ENCODE data around the gene ACACB. TPM values are rescaled to one million over a fixed set of nuclear protein-coding genes. Genes with fewer than 3 reads are reported as not detected.

ACACB gene
- total RNA-seq, 6 experiments from 2014 or later, result 107 to 237 (median 187) TPM

- no peak for TF ChIP-seq POLR2A (IDR thresholded peaks at IDR 0.05)
- no peak for TF ChIP-seq CTCF (IDR thresholded peaks at IDR 0.05)
- Histone ChIP-seq H3K4me3 (peak overlapping the region in 2 of 3 donors; percentile 22 to 33), H3K27me3 (no peaks in the 10 kb centered on the region), H3K36me3 (no peaks in the 10 kb centered on the region), H3K27ac (peak overlapping the region; percentile 68 to 84 (median 77)), H3K4me1 (peaks cover 0 to 79% (median 33%) of the 10 kb centered on the region in 4 donors), H3K9me3 (no peaks in the 10 kb centered on the region)
- DNase-seq, result no peak
- intact Hi-C loops (cut with DNase I), result no loop called here
- ATAC-seq, result peak in 1 of 4 donors; percentile 1
- 17% methylated on average over 3 of the region's 3 CpGs for WGBS (ENCODE audit: insufficient coverage, low coverage, low lambda C conversion rate, missing lambda C conversion rate)
Measured at GRCh38 chr12:109115404-109115757, 1.0 kb upstream of the ACACB start.

GRCh38 chr12:109116611-109116949 is 193 bp downstream of the ACACB start:
- intact Hi-C loops (cut with DNase I), result no loop called here
- H3K27ac ChIP-seq, result peak overlapping the region; percentile 68 to 84 (median 77)
- peak in 2 of 4 donors; percentile 0 to 1 for ATAC-seq
- no peaks in the 10 kb centered on the region for H3K36me3 ChIP-seq
- TF ChIP-seq CTCF (IDR thresholded peaks at IDR 0.05), result no peak
- TF ChIP-seq POLR2A (IDR thresholded peaks at IDR 0.05), result no peak
- WGBS (ENCODE audit: insufficient coverage, low coverage, low lambda C conversion rate, missing lambda C conversion rate), result 36% methylated on average over 11 of the region's 12 CpGs
- no peaks in the 10 kb centered on the region for H3K27me3 ChIP-seq
- no peak for DNase-seq
- peak overlapping the region in 2 of 3 donors; percentile 20 to 25 for H3K4me3 ChIP-seq
- peaks cover 0 to 83% (median 31%) of the 10 kb centered on the region in 4 donors for H3K4me1 ChIP-seq
- H3K9me3 ChIP-seq, result no peaks in the 10 kb centered on the region

GRCh38 chr12:109120095-109120494 is 3.7 kb downstream of the ACACB start:
- DNase-seq (no peak), ATAC-seq (no peak)

GRCh38 chr12:109120557-109120956 is 4.2 kb downstream of the ACACB start:
- Histone ChIP-seq H3K4me3 (no peak overlapping the region), H3K4me1 (peaks cover 0 to 49% (median 15%) of the 10 kb centered on the region in 4 donors), H3K9me3 (no peaks in the 10 kb centered on the region), H3K27me3 (no peaks in the 10 kb centered on the region), H3K27ac (no peak overlapping the region), H3K36me3 (no peaks in the 10 kb centered on the region)
- intact Hi-C loops (cut with DNase I), result no loop called here
- TF ChIP-seq CTCF (IDR thresholded peaks at IDR 0.05) (no peak), POLR2A (IDR thresholded peaks at IDR 0.05) (no peak)
- no peak for ATAC-seq
- WGBS (ENCODE audit: insufficient coverage, low coverage, low lambda C conversion rate, missing lambda C conversion rate), result 60% methylated on average over 4 of the region's 4 CpGs
- no peak for DNase-seq

More at GRCh38 chr12:109120095-109120494, 3.7 kb downstream of the ACACB start:
- H3K27ac ChIP-seq, result no peak overlapping the region
- H3K4me1 ChIP-seq, result peaks cover 0 to 54% (median 18%) of the 10 kb centered on the region in 4 donors
- H3K4me3 ChIP-seq, result no peak overlapping the region
- intact Hi-C loops (cut with DNase I), result no loop called here
- WGBS (ENCODE audit: insufficient coverage, low coverage, low lambda C conversion rate, missing lambda C conversion rate), result 74% methylated on average over 2 of the region's 2 CpGs
- no peak for TF ChIP-seq POLR2A (IDR thresholded peaks at IDR 0.05)
- no peak for TF ChIP-seq CTCF (IDR thresholded peaks at IDR 0.05)
- no peaks in the 10 kb centered on the region for H3K9me3 ChIP-seq
- no peaks in the 10 kb centered on the region for H3K36me3 ChIP-seq
- no peaks in the 10 kb centered on the region for H3K27me3 ChIP-seq
